Measurements from ENCODE around the gene SLC25A5.
"Not testable (repeated sequence)": the region's sequence is repeated elsewhere in the genome, so short reads cannot be mapped to it uniquely, and the experiment has no call there.

SLC25A5 gene

GRCh38 chrX:119478504-119478903, 10.3 kb downstream of the SLC25A5 start:
- DNase-seq, result no peak

GRCh38 chrX:119479845-119480244, 11.6 kb downstream of the SLC25A5 start:
- DNase-seq, result no peak

- no peak for DNase-seq
Measured at GRCh38 chrX:119481323-119481801, 13.1 kb downstream of the SLC25A5 start.

GRCh38 chrX:119482041-119482440, 13.8 kb downstream of the SLC25A5 start:
- DNase-seq, result no peak

- DNase-seq, result peak; percentile 67
Measured at GRCh38 chrX:119482481-119483480, 14.5 kb downstream of the SLC25A5 start.

GRCh38 chrX:119486745-119487144, 18.5 kb downstream of the SLC25A5 start:
- DNase-seq, result no peak

- DNase-seq, result not testable (repeated sequence)
Measured at GRCh38 chrX:119487766-119488165, 19.5 kb downstream of the SLC25A5 start.

- DNase-seq, result no peak
Measured at GRCh38 chrX:119488749-119489148, 20.5 kb downstream of the SLC25A5 start.

GRCh38 chrX:119489212-119490074, 21.2 kb downstream of the SLC25A5 start:
- no peak for DNase-seq

GRCh38 chrX:119492463-119492862, 24.2 kb downstream of the SLC25A5 start:
- DNase-seq, result no peak

GRCh38 chrX:119493851-119494495, 25.7 kb downstream of the SLC25A5 start:
- DNase-seq, result not testable (repeated sequence)

- DNase-seq, result no peak
Measured at GRCh38 chrX:119495734-119496726, 27.8 kb downstream of the SLC25A5 start.

- no peak for DNase-seq
Measured at GRCh38 chrX:119497185-119497584, 28.9 kb downstream of the SLC25A5 start.

GRCh38 chrX:119500061-119500800, 32.0 kb downstream of the SLC25A5 start:
- DNase-seq, result no peak

- no peak for DNase-seq
Measured at GRCh38 chrX:119501511-119502148, 33.4 kb downstream of the SLC25A5 start.

GRCh38 chrX:119502727-119503483, 34.7 kb downstream of the SLC25A5 start:
- DNase-seq, result peak; percentile 33

- DNase-seq, result no peak
Measured at GRCh38 chrX:119503484-119503861, 35.2 kb downstream of the SLC25A5 start.

GRCh38 chrX:119505145-119505544, 36.9 kb downstream of the SLC25A5 start:
- DNase-seq, result not testable (repeated sequence)

GRCh38 chrX:119505945-119506344, 37.7 kb downstream of the SLC25A5 start:
- DNase-seq, result no peak

Measured in CD4-positive, alpha-beta T cell treated with Interleukin-15 for 1 hour (primary cell).